ENCODE measurements around the gene KANSL1L. TPM values are rescaled to one million over a fixed set of nuclear protein-coding genes. Genes with fewer than 3 reads are reported as not detected.

KANSL1L gene
- total RNA-seq, 4 donors from 2014 or later: 16.6 to 83.3 (median 25.6) TPM

DNA sequence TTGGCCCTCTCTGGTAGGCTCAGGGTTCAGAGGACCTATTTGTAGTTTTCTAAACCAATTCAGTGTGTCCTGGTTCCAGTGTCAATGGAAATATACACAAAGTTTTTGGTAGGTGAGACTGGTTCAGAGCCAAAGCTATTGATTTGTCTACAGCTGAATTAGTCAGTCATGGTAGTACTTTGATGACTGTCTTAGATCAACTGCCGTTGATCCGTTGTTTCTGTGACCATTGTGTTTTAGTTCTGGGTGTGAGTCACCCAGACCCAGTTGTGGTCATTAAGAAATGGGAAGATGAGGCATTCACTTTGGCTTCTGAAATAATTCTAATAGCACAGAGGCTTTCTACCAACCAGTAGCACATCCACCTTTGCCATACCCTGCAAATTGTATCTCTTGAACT lies 184.8 kb downstream of the KANSL1L start:
- no peak for DNase-seq
- H3K9me3 ChIP-seq: no peaks in the 10 kb centered on the region
- no peak for TF ChIP-seq POLR2A (IDR thresholded peaks at IDR 0.05)
- TF ChIP-seq, protein P1, sequence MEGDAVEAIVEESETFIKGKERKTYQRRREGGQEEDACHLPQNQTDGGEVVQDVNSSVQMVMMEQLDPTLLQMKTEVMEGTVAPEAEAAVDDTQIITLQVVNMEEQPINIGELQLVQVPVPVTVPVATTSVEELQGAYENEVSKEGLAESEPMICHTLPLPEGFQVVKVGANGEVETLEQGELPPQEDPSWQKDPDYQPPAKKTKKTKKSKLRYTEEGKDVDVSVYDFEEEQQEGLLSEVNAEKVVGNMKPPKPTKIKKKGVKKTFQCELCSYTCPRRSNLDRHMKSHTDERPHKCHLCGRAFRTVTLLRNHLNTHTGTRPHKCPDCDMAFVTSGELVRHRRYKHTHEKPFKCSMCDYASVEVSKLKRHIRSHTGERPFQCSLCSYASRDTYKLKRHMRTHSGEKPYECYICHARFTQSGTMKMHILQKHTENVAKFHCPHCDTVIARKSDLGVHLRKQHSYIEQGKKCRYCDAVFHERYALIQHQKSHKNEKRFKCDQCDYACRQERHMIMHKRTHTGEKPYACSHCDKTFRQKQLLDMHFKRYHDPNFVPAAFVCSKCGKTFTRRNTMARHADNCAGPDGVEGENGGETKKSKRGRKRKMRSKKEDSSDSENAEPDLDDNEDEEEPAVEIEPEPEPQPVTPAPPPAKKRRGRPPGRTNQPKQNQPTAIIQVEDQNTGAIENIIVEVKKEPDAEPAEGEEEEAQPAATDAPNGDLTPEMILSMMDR (IDR thresholded peaks at IDR 0.05): no peak
- H3K27ac ChIP-seq: no peak overlapping the region
- no peaks in the 10 kb centered on the region for H3K27me3 ChIP-seq
- no peaks in the 10 kb centered on the region for H3K4me1 ChIP-seq
- H3K36me3 ChIP-seq: no peaks in the 10 kb centered on the region
- H3K4me3 ChIP-seq: no peak overlapping the region

DNA sequence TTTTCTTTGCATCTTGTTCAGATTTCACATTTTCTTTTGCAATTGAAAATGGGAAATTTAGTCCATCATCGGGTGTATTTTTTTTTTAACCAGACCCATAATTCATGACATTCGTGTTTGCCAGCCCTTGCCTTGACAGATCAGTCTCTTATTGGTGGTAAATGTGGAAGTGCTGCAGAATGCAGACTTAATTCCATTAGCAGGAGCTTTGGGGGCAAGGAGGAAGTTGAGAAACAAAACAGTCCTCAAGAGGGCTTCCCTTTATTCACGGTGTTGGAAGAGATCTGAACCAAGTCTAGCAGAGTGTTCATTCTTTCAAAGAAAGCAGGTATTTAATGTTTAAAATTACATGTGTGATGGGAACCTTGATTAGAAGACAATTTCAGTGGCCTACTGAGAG lies 185.3 kb downstream of the KANSL1L start:
- TF ChIP-seq POLR2A (IDR thresholded peaks at IDR 0.05): no peak
- TF ChIP-seq, protein P1 (IDR thresholded peaks at IDR 0.05): no peak
- Histone ChIP-seq H3K4me1 (no peaks in the 10 kb centered on the region), H3K36me3 (no peaks in the 10 kb centered on the region), H3K9me3 (no peaks in the 10 kb centered on the region), H3K27me3 (no peaks in the 10 kb centered on the region), H3K4me3 (no peak overlapping the region), H3K27ac (no peak overlapping the region)
- no peak for DNase-seq

DNA sequence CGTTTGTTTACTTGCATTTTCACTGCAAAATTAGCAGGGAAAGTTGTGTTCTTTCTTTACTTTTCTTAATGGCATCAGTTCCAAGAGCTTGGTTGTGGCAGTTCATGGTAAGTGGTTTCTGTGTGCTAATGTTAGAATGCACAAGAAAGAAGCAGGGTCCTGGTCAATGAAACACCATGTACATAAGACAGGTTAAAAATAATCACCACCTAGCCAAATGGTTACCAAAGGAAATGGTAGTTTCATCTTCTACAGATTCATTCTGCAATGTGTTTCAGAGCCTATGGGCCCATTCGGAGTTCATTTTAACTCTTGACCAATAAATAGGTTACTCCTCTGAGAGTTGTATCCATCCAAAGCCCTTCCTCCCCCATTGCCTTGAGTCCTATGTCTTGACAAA lies 186.9 kb downstream of the KANSL1L start:
- Histone ChIP-seq H3K27me3 (no peaks in the 10 kb centered on the region), H3K36me3 (no peaks in the 10 kb centered on the region), H3K27ac (no peak overlapping the region), H3K4me3 (no peak overlapping the region), H3K9me3 (no peaks in the 10 kb centered on the region), H3K4me1 (no peaks in the 10 kb centered on the region)
- TF ChIP-seq, protein P1 (IDR thresholded peaks at IDR 0.05): no peak
- TF ChIP-seq POLR2A (IDR thresholded peaks at IDR 0.05): no peak
- no peak for DNase-seq

DNA sequence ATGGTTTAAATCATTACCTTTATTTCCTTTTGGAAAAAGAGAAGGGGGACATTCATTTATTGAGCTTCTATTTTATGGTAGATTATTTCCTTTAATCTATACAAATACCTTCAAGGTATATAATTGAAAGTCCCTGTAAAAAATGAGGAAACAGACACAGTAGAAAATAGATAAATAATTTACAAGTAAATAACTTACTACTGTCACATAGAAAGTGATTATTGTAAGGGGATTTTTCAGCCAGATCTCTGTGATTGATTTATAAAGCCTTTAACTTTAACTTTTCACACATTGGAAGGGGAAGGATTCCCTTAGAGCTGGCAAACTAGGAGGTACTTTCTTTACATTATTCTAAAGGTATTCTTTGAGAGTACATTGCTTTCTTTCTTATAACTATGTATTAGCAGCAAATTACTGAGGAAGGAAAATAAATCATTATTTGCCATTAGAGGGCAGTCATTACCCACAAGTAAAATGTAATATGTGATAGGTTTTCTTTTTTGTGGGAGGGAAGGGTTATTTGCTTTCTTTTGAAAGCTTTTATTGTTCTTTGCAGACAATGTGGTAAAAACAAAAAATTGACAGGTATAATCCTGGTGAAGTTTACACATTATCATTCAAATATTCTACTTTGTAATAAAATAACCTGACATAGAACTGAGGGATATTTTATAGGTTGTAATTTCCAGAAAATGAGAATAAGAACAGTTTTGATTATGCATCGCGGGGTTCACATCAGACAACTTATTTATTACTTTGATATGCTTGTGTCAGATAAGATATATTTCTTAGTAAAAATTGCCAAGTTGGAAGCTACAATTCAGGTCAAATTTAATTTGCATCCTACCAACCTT lies 193.6 kb downstream of the KANSL1L start:
- H3K4me1 ChIP-seq: no peaks in the 10 kb centered on the region
- TF ChIP-seq POLR2A (IDR thresholded peaks at IDR 0.05): no peak
- TF ChIP-seq, protein P1 (IDR thresholded peaks at IDR 0.05): peak in 5 of 6 experiments; percentile 40 to 76 (median 68)
- no peak overlapping the region for H3K4me3 ChIP-seq
- no peaks in the 10 kb centered on the region for H3K27me3 ChIP-seq
- no peak overlapping the region for H3K27ac ChIP-seq
- no peaks in the 10 kb centered on the region for H3K9me3 ChIP-seq
- H3K36me3 ChIP-seq: no peaks in the 10 kb centered on the region
- DNase-seq: no peak

DNA sequence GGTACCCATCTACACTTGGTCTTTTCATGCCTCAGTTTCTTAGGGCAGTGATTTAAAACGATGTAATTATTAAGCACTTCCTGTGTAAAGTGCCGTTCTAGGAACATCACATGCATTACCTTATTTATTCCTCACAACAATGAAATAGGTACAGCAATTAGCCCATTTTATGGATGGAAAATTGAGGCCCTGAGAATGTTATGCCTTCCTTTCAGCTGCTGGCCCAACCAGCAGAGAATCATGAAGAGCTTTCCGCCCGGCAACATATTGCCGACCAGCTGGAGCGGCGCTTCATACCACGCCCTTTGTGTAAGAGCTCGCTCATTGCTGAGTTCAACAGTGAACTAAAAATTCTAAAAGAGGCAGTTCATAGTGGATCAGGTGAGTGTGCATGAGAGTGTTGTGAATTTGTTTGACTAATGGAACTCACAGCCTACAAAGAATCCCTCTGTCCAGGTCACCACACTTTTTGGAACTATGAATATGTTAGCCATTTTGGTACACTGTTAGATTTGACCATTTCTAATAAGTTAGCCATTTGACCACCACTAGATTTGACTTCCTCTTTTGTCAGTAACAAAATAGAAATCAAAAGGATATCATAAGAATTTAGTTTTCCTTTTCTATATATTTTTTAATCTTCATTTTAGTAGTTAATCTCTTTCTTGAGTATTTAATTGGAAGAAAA lies 194.4 kb downstream of the KANSL1L start:
- Histone ChIP-seq H3K27ac (no peak overlapping the region), H3K9me3 (no peaks in the 10 kb centered on the region), H3K36me3 (no peaks in the 10 kb centered on the region), H3K4me1 (no peaks in the 10 kb centered on the region), H3K4me3 (no peak overlapping the region), H3K27me3 (no peaks in the 10 kb centered on the region)
- TF ChIP-seq, protein P1 (IDR thresholded peaks at IDR 0.05): no peak
- TF ChIP-seq POLR2A (IDR thresholded peaks at IDR 0.05): no peak
- no peak for DNase-seq
